MM.1S (cell line): ENCODE measurements around the gene LIN7A.
"Not testable (repeated sequence)": the region's sequence is repeated elsewhere in the genome, so short reads cannot be mapped to it uniquely, and the experiment has no call there.

ENCODE experiments used
- DNase-seq: peaks from one replicate; pipeline ENCODE4 v3.0.0-alpha.2; 2015
- H2AFZ ChIP-seq: fragments of 300-600 bp; sonication (generic); 2 replicates; pipeline ENCODE4 v1.6.0; 2016; ENCODE audit warnings: antibody characterized with exemption, low read length
- H3F3A ChIP-seq: fragments of 300-600 bp; sonication (generic); 2 replicates; pipeline ENCODE4 v1.6.1; 2016; ENCODE audit warnings: mild to moderate bottlenecking, antibody characterized with exemption, low read length, moderate library complexity, mixed read lengths; ENCODE audit not compliant: insufficient read depth
- H3K27ac ChIP-seq: fragments of 300-600 bp; sonication (generic); 2 replicates; pipeline ENCODE4 v1.5.1; 2016; ENCODE audit warnings: mild to moderate bottlenecking, low read length
- H3K27me3 ChIP-seq: fragments of 300-600 bp; sonication (generic); replicated peaks from 2 replicates; pipeline ENCODE4 v1.6.0; 2016; ENCODE audit warnings: low read length; ENCODE audit not compliant: insufficient read depth
- H3K36me3 ChIP-seq: fragments of 300-600 bp; sonication (generic); replicated peaks from 2 replicates; pipeline ENCODE4 v1.6.1; 2016; ENCODE audit warnings: mild to moderate bottlenecking, low read length, mixed read lengths; ENCODE audit not compliant: insufficient read depth
- H3K4me1 ChIP-seq: fragments of 300-600 bp; sonication (generic); 2 replicates; pipeline ENCODE4 v1.6.1; 2016; ENCODE audit warnings: low read length, mixed read lengths
- H3K4me2 ChIP-seq: fragments of 300-600 bp; sonication (generic); 2 replicates; pipeline ENCODE4 v1.6.0; 2016; ENCODE audit warnings: low read depth, low read length
- H3K4me3 ChIP-seq: fragments of 300-600 bp; sonication (generic); 2 replicates; pipeline ENCODE4 v1.5.1; 2016; ENCODE audit warnings: low read length, mixed read lengths
- H3K79me2 ChIP-seq: fragments of 300-600 bp; sonication (generic); 2 replicates; pipeline ENCODE4 v1.6.1; 2016; ENCODE audit warnings: mixed run types, low read length, mixed read lengths
- H3K9ac ChIP-seq: fragments of 300-600 bp; sonication (generic); 2 replicates; pipeline ENCODE4 v1.6.1; 2016; ENCODE audit warnings: low read length, mixed read lengths
- H3K9me2 ChIP-seq: fragments of 300-600 bp; sonication (generic); replicated peaks from 2 replicates; pipeline ENCODE4 v1.6.1; 2016; ENCODE audit warnings: mild to moderate bottlenecking, low read length, mixed read lengths; ENCODE audit not compliant: insufficient read depth
- H3K9me3 ChIP-seq: fragments of 300-600 bp; sonication (generic); replicated peaks from 2 replicates; pipeline ENCODE4 v1.6.1; 2016; ENCODE audit warnings: mild to moderate bottlenecking, low read length, mixed read lengths; ENCODE audit not compliant: insufficient read depth
- H4K20me1 ChIP-seq: fragments of 300-600 bp; sonication (generic); 2 replicates; pipeline ENCODE4 v1.6.1; 2016; ENCODE audit warnings: mild to moderate bottlenecking, low read length, moderate library complexity, mixed read lengths; ENCODE audit not compliant: insufficient read depth
- EZH2 ChIP-seq: fragments of 300-600 bp; sonication (generic); optimal IDR thresholded peaks from 2 replicates; pipeline ENCODE3; 2017; ENCODE audit warnings: low read depth, mild to moderate bottlenecking, antibody characterized with exemption, low read length, mixed read lengths
- EZH2phosphoT487 ChIP-seq: fragments of 300-600 bp; sonication (generic); IDR thresholded peaks from 2 replicates; pipeline ENCODE4 v1.6.1; 2018; ENCODE audit warnings: antibody characterized with exemption, low read length
- TF ChIP-seq, protein P1 (sequence below): fragments of 300-600 bp; sonication (generic); IDR thresholded peaks from 2 replicates; pipeline ENCODE4 v1.5.1; 2016; ENCODE audit warnings: antibody characterized with exemption, low read length, mixed read lengths

The LIN7A gene

DNA sequence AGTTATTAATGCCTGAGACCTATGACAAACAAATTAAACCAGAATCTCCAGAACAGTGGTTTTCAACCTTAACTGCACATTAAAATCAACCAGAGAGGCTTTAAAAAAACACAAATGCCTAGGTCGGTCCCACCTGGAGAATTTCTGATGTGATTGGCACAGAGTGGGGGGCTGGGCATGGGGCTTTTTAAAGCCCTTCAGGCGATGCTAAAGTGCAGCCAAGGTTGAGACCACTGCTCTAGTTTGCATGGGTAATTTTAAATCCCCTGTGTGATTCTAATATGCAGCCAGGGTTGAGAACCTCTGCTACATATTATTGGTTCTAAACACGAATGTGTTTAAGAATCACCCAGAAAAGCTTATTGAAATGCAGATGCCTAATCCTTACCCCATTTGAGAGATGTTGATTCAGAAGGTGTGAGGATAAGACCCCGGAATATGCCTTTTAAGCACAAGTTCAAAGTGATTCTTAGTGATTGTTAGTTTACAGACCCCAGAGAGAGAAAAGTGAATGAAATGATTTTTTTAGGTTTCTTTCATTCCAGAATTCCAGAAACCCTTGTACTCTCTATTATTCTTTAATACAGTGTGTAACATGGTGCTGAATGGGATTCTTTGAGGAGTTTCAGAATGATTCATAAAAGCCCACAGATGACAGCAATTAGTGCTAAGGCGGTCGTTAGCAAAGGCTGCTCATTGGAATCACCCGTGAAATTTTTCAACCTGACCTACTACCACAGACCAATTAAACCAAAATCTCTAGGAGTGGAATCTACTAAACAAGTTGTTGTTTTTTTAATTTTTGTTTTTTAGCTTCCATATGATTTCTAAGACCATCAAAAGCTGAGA, 44.9 kb downstream of the LIN7A start:
- H3K27ac ChIP-seq, result no peak overlapping the region
- no peaks in the 10 kb centered on the region for H3K79me2 ChIP-seq
- no peaks in the 10 kb centered on the region for H3K9me2 ChIP-seq
- no peaks in the 10 kb centered on the region for H3K36me3 ChIP-seq
- H3K9ac ChIP-seq, result no peak overlapping the region
- TF ChIP-seq EZH2phosphoT487 (no peak), EZH2 (no peak)
- TF ChIP-seq, protein P1, sequence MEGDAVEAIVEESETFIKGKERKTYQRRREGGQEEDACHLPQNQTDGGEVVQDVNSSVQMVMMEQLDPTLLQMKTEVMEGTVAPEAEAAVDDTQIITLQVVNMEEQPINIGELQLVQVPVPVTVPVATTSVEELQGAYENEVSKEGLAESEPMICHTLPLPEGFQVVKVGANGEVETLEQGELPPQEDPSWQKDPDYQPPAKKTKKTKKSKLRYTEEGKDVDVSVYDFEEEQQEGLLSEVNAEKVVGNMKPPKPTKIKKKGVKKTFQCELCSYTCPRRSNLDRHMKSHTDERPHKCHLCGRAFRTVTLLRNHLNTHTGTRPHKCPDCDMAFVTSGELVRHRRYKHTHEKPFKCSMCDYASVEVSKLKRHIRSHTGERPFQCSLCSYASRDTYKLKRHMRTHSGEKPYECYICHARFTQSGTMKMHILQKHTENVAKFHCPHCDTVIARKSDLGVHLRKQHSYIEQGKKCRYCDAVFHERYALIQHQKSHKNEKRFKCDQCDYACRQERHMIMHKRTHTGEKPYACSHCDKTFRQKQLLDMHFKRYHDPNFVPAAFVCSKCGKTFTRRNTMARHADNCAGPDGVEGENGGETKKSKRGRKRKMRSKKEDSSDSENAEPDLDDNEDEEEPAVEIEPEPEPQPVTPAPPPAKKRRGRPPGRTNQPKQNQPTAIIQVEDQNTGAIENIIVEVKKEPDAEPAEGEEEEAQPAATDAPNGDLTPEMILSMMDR, result no peak
- H3K4me3 ChIP-seq, result no peak overlapping the region
- no peaks in the 10 kb centered on the region for H3K27me3 ChIP-seq
- H3F3A ChIP-seq, result no peaks in the 10 kb centered on the region
- no peaks in the 10 kb centered on the region for H4K20me1 ChIP-seq
- no peak overlapping the region for H2AFZ ChIP-seq
- H3K9me3 ChIP-seq, result no peaks in the 10 kb centered on the region
- H3K4me1 ChIP-seq, result 0 out of 2 replicates have a peak, but pooled peaks cover 5% of the 10 kb centered on the region
- no peak for DNase-seq
- H3K4me2 ChIP-seq, result no peak overlapping the region

DNA sequence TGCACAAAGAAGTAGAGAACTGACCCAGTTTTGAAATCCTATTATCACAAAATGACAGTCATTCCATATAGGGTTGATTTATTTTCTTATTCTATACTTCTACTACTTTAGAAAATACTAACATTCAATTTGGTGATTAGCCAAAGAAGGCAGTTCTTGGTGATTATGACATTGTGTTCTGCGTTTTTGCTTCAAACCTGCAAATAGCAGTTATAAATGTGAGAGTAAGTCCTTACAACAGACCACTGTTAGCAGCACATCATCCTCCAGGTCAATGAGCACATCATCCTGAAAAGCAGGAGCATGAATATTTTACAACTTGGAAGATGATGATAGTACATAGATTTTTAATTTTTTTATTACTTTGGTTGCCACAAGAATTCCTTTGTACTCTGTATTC, 53.1 kb downstream of the LIN7A start:
- Histone ChIP-seq H3K9me3 (no peaks in the 10 kb centered on the region), H3K79me2 (no peaks in the 10 kb centered on the region), H3F3A (peaks cover 5% of the 10 kb centered on the region; the same call in 1 of the 2 replicates), H3K4me2 (no peak overlapping the region), H3K4me3 (no peak overlapping the region), H3K9me2 (no peaks in the 10 kb centered on the region), H3K27ac (no peak overlapping the region), H4K20me1 (no peaks in the 10 kb centered on the region), H3K4me1 (peaks cover 8% of the 10 kb centered on the region), H2AFZ (no peak overlapping the region), H3K9ac (no peak overlapping the region), H3K27me3 (no peaks in the 10 kb centered on the region), H3K36me3 (no peaks in the 10 kb centered on the region)
- no peak for TF ChIP-seq EZH2phosphoT487
- DNase-seq, result no peak

DNA sequence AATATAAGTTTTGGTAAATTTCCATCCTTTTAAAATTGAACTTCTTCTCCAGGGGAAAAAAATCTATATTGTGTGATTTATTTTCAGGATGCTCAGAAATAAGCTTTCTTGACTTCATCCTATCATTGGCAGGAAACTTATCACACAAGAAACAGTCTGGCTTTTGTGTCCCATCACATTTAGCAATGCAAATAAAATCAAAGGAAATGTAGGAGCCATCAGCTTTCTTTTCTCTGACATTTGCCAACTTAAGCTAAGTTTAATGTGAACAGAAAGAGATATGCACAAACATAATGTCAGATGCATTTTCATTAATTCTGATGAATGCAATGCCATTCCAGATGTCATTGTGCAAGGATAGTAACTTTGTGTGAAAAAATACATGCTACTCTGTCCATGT, 56.6 kb downstream of the LIN7A start:
- no peaks in the 10 kb centered on the region for H3K9me3 ChIP-seq
- no peak overlapping the region for H3K27ac ChIP-seq
- peaks cover 24% of the 10 kb centered on the region for H3K4me1 ChIP-seq
- no peaks in the 10 kb centered on the region for H4K20me1 ChIP-seq
- no peaks in the 10 kb centered on the region for H3K79me2 ChIP-seq
- DNase-seq, result no peak
- no peak overlapping the region for H3K9ac ChIP-seq
- no peak for TF ChIP-seq EZH2phosphoT487
- TF ChIP-seq, protein P1, result no peak
- no peak for TF ChIP-seq EZH2
- H3F3A ChIP-seq, result peaks cover 5% of the 10 kb centered on the region; the same call in 1 of the 2 replicates
- no peaks in the 10 kb centered on the region for H3K36me3 ChIP-seq
- H3K9me2 ChIP-seq, result no peaks in the 10 kb centered on the region
- H3K4me3 ChIP-seq, result no peak overlapping the region
- H2AFZ ChIP-seq, result no peak overlapping the region
- H3K27me3 ChIP-seq, result no peaks in the 10 kb centered on the region
- no peak overlapping the region for H3K4me2 ChIP-seq

DNA sequence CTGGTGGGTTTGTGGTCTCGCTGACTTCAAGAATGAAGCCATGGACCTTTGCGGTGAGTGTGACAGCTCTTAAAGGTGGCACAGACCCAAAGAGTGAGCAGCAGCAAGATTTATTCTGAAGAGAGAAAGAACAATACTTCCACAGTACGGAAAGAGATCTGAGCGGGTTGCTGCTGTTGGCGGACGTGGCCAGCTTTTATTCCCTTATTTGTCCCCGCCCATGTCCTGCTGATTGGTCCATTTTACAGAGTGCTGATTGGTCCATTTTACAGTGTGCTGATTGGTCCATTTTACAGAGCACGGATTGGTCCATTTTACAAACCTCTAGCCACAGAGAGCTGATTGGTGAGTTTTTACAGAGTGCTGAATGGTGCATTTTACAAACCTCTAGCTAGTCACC, 59.3 kb downstream of the LIN7A start:
- not testable (repeated sequence) for DNase-seq, H3K9ac ChIP-seq, H3K36me3 ChIP-seq, H2AFZ ChIP-seq, H3K4me3 ChIP-seq, H3K27ac ChIP-seq, H3K27me3 ChIP-seq, H3K9me3 ChIP-seq, H3K4me2 ChIP-seq, H3K9me2 ChIP-seq, H3K79me2 ChIP-seq, H4K20me1 ChIP-seq, H3F3A ChIP-seq
- H3K4me1 ChIP-seq, result peaks cover 24% of the 10 kb centered on the region
